Activated naive CD8-positive, alpha-beta T cell treated with anti-CD3 and anti-CD28 coated beads, Interleukin-2, amount 50 U/mL, for 24 hours (primary cell): ENCODE measurements around the gene ERBB4.

Experiments used
- ATAC-seq: fragments of 150-1000 bp; cut with Tn5 transposase; one replicate; pipeline ENCODE4 v1.10.0; 2021
- DNase-seq: peaks from one replicate; pipeline ENCODE4 v3.0.0; 2021
- H3K27ac Mint-ChIP-seq: one replicate; pipeline ENCODE4 v1.8.0; 2021; ENCODE audit warnings: mild to moderate bottlenecking, mixed read lengths
- H3K27me3 Mint-ChIP-seq: one replicate; pipeline ENCODE4 v1.8.0; 2021; ENCODE audit warnings: mixed read lengths
- H3K36me3 Mint-ChIP-seq: one replicate; pipeline ENCODE4 v1.8.0; 2021; ENCODE audit warnings: low read depth, mixed read lengths
- H3K4me1 Mint-ChIP-seq: one replicate; pipeline ENCODE4 v1.8.0; 2021; ENCODE audit warnings: mixed read lengths
- H3K4me3 Mint-ChIP-seq: one replicate; pipeline ENCODE4 v1.8.0; 2021; ENCODE audit warnings: mild to moderate bottlenecking, moderate library complexity, mixed read lengths
- H3K9me3 Mint-ChIP-seq: one replicate; pipeline ENCODE4 v1.8.0; 2021; ENCODE audit warnings: mixed read lengths

Gene ERBB4

GRCh38 chr2:212180408-212181083 is 358.1 kb downstream of the ERBB4 start:
- no peak for ATAC-seq
- H3K9me3 Mint-ChIP-seq = no peaks in the 10 kb centered on the region
- H3K4me3 Mint-ChIP-seq = no peak overlapping the region
- no peak for DNase-seq
- no peak overlapping the region for H3K27ac Mint-ChIP-seq
- no peaks in the 10 kb centered on the region for H3K36me3 Mint-ChIP-seq
- H3K4me1 Mint-ChIP-seq = no peaks in the 10 kb centered on the region
- no peaks in the 10 kb centered on the region for H3K27me3 Mint-ChIP-seq

- H3K9me3 Mint-ChIP-seq = no peaks in the 10 kb centered on the region
- no peaks in the 10 kb centered on the region for H3K4me1 Mint-ChIP-seq
- no peak overlapping the region for H3K4me3 Mint-ChIP-seq
- no peak overlapping the region for H3K27ac Mint-ChIP-seq
- DNase-seq (no peak), ATAC-seq (no peak)
- H3K36me3 Mint-ChIP-seq = no peaks in the 10 kb centered on the region
- H3K27me3 Mint-ChIP-seq = no peaks in the 10 kb centered on the region
These were observed 360.9 kb downstream of the ERBB4 start for GRCh38 chr2:212177724-212178123.

GRCh38 chr2:212176151-212176550 is 362.5 kb downstream of the ERBB4 start:
- Mint-ChIP-seq H3K4me3 (no peak overlapping the region), H3K27ac (no peak overlapping the region), H3K9me3 (no peaks in the 10 kb centered on the region), H3K27me3 (no peaks in the 10 kb centered on the region), H3K36me3 (no peaks in the 10 kb centered on the region), H3K4me1 (no peaks in the 10 kb centered on the region)
- no peak for DNase-seq
- no peak for ATAC-seq

- H3K9me3 Mint-ChIP-seq = peaks cover 10% of the 10 kb centered on the region
- no peaks in the 10 kb centered on the region for H3K27me3 Mint-ChIP-seq
- H3K4me1 Mint-ChIP-seq = no peaks in the 10 kb centered on the region
- DNase-seq = no peak
- no peak for ATAC-seq
- H3K36me3 Mint-ChIP-seq = no peaks in the 10 kb centered on the region
- H3K4me3 Mint-ChIP-seq = no peak overlapping the region
- no peak overlapping the region for H3K27ac Mint-ChIP-seq
These were observed 364.7 kb downstream of the ERBB4 start for GRCh38 chr2:212173756-212174510.

- Mint-ChIP-seq H3K9me3 (peaks cover 10% of the 10 kb centered on the region), H3K4me3 (no peak overlapping the region), H3K36me3 (no peaks in the 10 kb centered on the region), H3K27ac (no peak overlapping the region), H3K27me3 (no peaks in the 10 kb centered on the region), H3K4me1 (no peaks in the 10 kb centered on the region)
- ATAC-seq (no peak), DNase-seq (no peak)
These were observed 365.3 kb downstream of the ERBB4 start for GRCh38 chr2:212173331-212173730.

- Mint-ChIP-seq H3K4me3 (no peak overlapping the region), H3K9me3 (peaks cover 10% of the 10 kb centered on the region), H3K27ac (no peak overlapping the region), H3K36me3 (no peaks in the 10 kb centered on the region), H3K27me3 (no peaks in the 10 kb centered on the region), H3K4me1 (no peaks in the 10 kb centered on the region)
- DNase-seq (no peak), ATAC-seq (no peak)
These were observed 368.2 kb downstream of the ERBB4 start for GRCh38 chr2:212170382-212170781.

GRCh38 chr2:212158081-212158480 is 380.5 kb downstream of the ERBB4 start:
- no peak for ATAC-seq
- no peak for DNase-seq
- no peaks in the 10 kb centered on the region for H3K9me3 Mint-ChIP-seq
- no peaks in the 10 kb centered on the region for H3K27me3 Mint-ChIP-seq
- no peaks in the 10 kb centered on the region for H3K4me1 Mint-ChIP-seq
- no peak overlapping the region for H3K4me3 Mint-ChIP-seq
- no peaks in the 10 kb centered on the region for H3K36me3 Mint-ChIP-seq
- no peak overlapping the region for H3K27ac Mint-ChIP-seq

- Mint-ChIP-seq H3K9me3 (no peaks in the 10 kb centered on the region), H3K27me3 (no peaks in the 10 kb centered on the region), H3K4me3 (no peak overlapping the region), H3K36me3 (no peaks in the 10 kb centered on the region), H3K4me1 (no peaks in the 10 kb centered on the region), H3K27ac (no peak overlapping the region)
- ATAC-seq (no peak), DNase-seq (no peak)
These were observed 381.6 kb downstream of the ERBB4 start for GRCh38 chr2:212157012-212157411.

GRCh38 chr2:212156088-212156487 is 382.5 kb downstream of the ERBB4 start:
- Mint-ChIP-seq H3K36me3 (no peaks in the 10 kb centered on the region), H3K27me3 (no peaks in the 10 kb centered on the region), H3K27ac (no peak overlapping the region), H3K4me3 (no peak overlapping the region), H3K4me1 (no peaks in the 10 kb centered on the region), H3K9me3 (no peaks in the 10 kb centered on the region)
- no peak for DNase-seq
- ATAC-seq = no peak

GRCh38 chr2:212154477-212154878 is 384.1 kb downstream of the ERBB4 start:
- DNase-seq (no peak), ATAC-seq (no peak)
- Mint-ChIP-seq H3K27ac (no peak overlapping the region), H3K4me1 (no peaks in the 10 kb centered on the region), H3K4me3 (no peak overlapping the region), H3K9me3 (no peaks in the 10 kb centered on the region), H3K27me3 (no peaks in the 10 kb centered on the region), H3K36me3 (no peaks in the 10 kb centered on the region)

GRCh38 chr2:212153923-212154322 is 384.7 kb downstream of the ERBB4 start:
- DNase-seq = no peak
- no peaks in the 10 kb centered on the region for H3K4me1 Mint-ChIP-seq
- H3K27me3 Mint-ChIP-seq = no peaks in the 10 kb centered on the region
- no peak overlapping the region for H3K27ac Mint-ChIP-seq
- H3K9me3 Mint-ChIP-seq = no peaks in the 10 kb centered on the region
- H3K4me3 Mint-ChIP-seq = no peak overlapping the region
- H3K36me3 Mint-ChIP-seq = no peaks in the 10 kb centered on the region
- no peak for ATAC-seq

- Mint-ChIP-seq H3K9me3 (no peaks in the 10 kb centered on the region), H3K27ac (no peak overlapping the region), H3K27me3 (no peaks in the 10 kb centered on the region), H3K36me3 (no peaks in the 10 kb centered on the region), H3K4me1 (no peaks in the 10 kb centered on the region), H3K4me3 (no peak overlapping the region)
- DNase-seq = no peak
- no peak for ATAC-seq
These were observed 390.6 kb downstream of the ERBB4 start for GRCh38 chr2:212147921-212148513.

- H3K27ac Mint-ChIP-seq = no peak overlapping the region
These were observed 392.2 kb downstream of the ERBB4 start for GRCh38 chr2:212146416-212146815.

GRCh38 chr2:212145121-212145520 is 393.5 kb downstream of the ERBB4 start:
- H3K4me3 Mint-ChIP-seq = no peak overlapping the region
- H3K27me3 Mint-ChIP-seq = no peaks in the 10 kb centered on the region
- DNase-seq = no peak
- no peaks in the 10 kb centered on the region for H3K9me3 Mint-ChIP-seq
- no peaks in the 10 kb centered on the region for H3K4me1 Mint-ChIP-seq
- no peak for ATAC-seq
- no peak overlapping the region for H3K27ac Mint-ChIP-seq
- H3K36me3 Mint-ChIP-seq = no peaks in the 10 kb centered on the region

More at GRCh38 chr2:212146416-212146815, 392.2 kb downstream of the ERBB4 start:
- no peaks in the 10 kb centered on the region for H3K4me1 Mint-ChIP-seq
- no peaks in the 10 kb centered on the region for H3K27me3 Mint-ChIP-seq
- H3K9me3 Mint-ChIP-seq = no peaks in the 10 kb centered on the region
- no peak for ATAC-seq
- DNase-seq = no peak
- H3K4me3 Mint-ChIP-seq = no peak overlapping the region
- no peaks in the 10 kb centered on the region for H3K36me3 Mint-ChIP-seq

- Mint-ChIP-seq H3K4me3 (no peak overlapping the region), H3K36me3 (no peaks in the 10 kb centered on the region), H3K9me3 (no peaks in the 10 kb centered on the region), H3K27me3 (no peaks in the 10 kb centered on the region), H3K27ac (no peak overlapping the region), H3K4me1 (no peaks in the 10 kb centered on the region)
- no peak for DNase-seq
- ATAC-seq = no peak
These were observed 396.0 kb downstream of the ERBB4 start for GRCh38 chr2:212142631-212143030.
